WTC11 (cell line): ENCODE measurements around the gene GSK3B.

ENCODE experiments used
- ATF6 ChIP-seq: sonication (generic); formaldehyde crosslinking; IDR thresholded peaks from 2 replicates; pipeline ENCODE4 v1.8.1; 2023; ENCODE audit warnings: mild to moderate bottlenecking, missing genetic modification reagents
- CTCF ChIP-seq: fragments of 200-600 bp; IDR thresholded peaks from 2 replicates; pipeline ENCODE4 v1.8.0; 2022; ENCODE audit warnings: antibody characterized with exemption
- FOXP4 ChIP-seq: sonication (generic); formaldehyde crosslinking; IDR thresholded peaks from 2 replicates; pipeline ENCODE4 v1.8.0; 2022; ENCODE audit warnings: mild to moderate bottlenecking, missing genetic modification reagents
- IRF1 ChIP-seq: sonication (generic); formaldehyde crosslinking; IDR thresholded peaks from 2 replicates; pipeline ENCODE4 v1.8.0; 2023; ENCODE audit warnings: missing genetic modification reagents
- IRF2 ChIP-seq: sonication (generic); formaldehyde crosslinking; IDR thresholded peaks from 2 replicates; pipeline ENCODE4 v1.8.0; 2022; ENCODE audit warnings: low read depth, missing genetic modification reagents, borderline replicate concordance
- NR2C2 ChIP-seq: sonication (generic); formaldehyde crosslinking; IDR thresholded peaks from 2 replicates; pipeline ENCODE4 v1.8.0; 2022; ENCODE audit warnings: mild to moderate bottlenecking, missing genetic modification reagents
- SMAD4 ChIP-seq: sonication (generic); formaldehyde crosslinking; IDR thresholded peaks from 2 replicates; pipeline ENCODE4 v1.8.0; 2022; ENCODE audit warnings: mild to moderate bottlenecking, missing genetic modification reagents
- SP1 ChIP-seq: sonication (generic); formaldehyde crosslinking; conservative IDR thresholded peaks from 2 replicates; pipeline ENCODE4 v1.8.1; 2022; ENCODE audit warnings: missing genetic modification reagents
- TEAD4 ChIP-seq: sonication (generic); formaldehyde crosslinking; IDR thresholded peaks from 2 replicates; pipeline ENCODE4 v1.8.0; 2022; ENCODE audit warnings: mild to moderate bottlenecking, missing genetic modification reagents
- TP53 ChIP-seq: sonication (generic); formaldehyde crosslinking; IDR thresholded peaks from 2 replicates; pipeline ENCODE4 v1.8.1; 2023; ENCODE audit warnings: mild to moderate bottlenecking, missing genetic modification reagents
- ZBTB21 ChIP-seq: sonication (generic); formaldehyde crosslinking; IDR thresholded peaks from 2 replicates; pipeline ENCODE4 v1.8.1; 2023; ENCODE audit warnings: mild to moderate bottlenecking, missing genetic modification reagents, borderline replicate concordance
- TF ChIP-seq, protein P1 (sequence below): sonication (generic); formaldehyde crosslinking; IDR thresholded peaks from 2 replicates; pipeline ENCODE4 v1.8.1; 2022; ENCODE audit warnings: low read depth, missing genetic modification reagents, borderline replicate concordance
- TF ChIP-seq, protein P2 (sequence below): sonication (generic); formaldehyde crosslinking; IDR thresholded peaks from 2 replicates; pipeline ENCODE4 v1.8.0; 2022; ENCODE audit warnings: mild to moderate bottlenecking, missing genetic modification reagents
- TF ChIP-seq, protein P3 (sequence below): sonication (generic); formaldehyde crosslinking; IDR thresholded peaks from 2 replicates; pipeline ENCODE4 v1.8.1; 2022; ENCODE audit warnings: mild to moderate bottlenecking, moderate library complexity, missing genetic modification reagents

DNA sequence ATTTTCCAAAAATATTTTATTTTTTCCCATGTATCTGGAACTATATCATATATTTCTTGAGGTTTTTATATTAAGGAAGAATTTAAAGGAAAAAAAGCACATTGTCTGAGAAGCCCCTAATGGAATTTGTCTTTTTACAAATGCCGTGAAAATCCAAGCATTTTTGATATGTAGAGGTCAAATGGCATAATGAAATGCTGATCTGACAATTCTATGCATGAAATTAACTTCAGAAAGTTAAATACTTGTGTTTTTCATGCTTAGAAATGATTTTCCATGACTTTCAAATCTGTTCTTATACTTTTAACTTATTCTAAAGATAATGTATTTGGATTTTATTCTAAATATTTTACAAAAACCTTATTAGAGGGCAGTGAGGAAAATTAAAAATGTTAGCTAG, 193.1 kb downstream of the GSK3B start:
- TF ChIP-seq IRF2 (CRISPR knock-in tag) (no peak), CTCF (no peak), SMAD4 (no peak), ATF6 (CRISPR knock-in tag) (no peak), IRF1 (CRISPR knock-in tag) (no peak), TEAD4 (no peak), TP53 (no peak), FOXP4 (no peak), ZBTB21 (CRISPR knock-in tag) (no peak), NR2C2 (CRISPR knock-in tag) (no peak), SP1 (no peak)
- TF ChIP-seq, protein P1, sequence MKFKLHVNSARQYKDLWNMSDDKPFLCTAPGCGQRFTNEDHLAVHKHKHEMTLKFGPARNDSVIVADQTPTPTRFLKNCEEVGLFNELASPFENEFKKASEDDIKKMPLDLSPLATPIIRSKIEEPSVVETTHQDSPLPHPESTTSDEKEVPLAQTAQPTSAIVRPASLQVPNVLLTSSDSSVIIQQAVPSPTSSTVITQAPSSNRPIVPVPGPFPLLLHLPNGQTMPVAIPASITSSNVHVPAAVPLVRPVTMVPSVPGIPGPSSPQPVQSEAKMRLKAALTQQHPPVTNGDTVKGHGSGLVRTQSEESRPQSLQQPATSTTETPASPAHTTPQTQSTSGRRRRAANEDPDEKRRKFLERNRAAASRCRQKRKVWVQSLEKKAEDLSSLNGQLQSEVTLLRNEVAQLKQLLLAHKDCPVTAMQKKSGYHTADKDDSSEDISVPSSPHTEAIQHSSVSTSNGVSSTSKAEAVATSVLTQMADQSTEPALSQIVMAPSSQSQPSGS (CRISPR knock-in tag) = no peak
- TF ChIP-seq, protein P2, sequence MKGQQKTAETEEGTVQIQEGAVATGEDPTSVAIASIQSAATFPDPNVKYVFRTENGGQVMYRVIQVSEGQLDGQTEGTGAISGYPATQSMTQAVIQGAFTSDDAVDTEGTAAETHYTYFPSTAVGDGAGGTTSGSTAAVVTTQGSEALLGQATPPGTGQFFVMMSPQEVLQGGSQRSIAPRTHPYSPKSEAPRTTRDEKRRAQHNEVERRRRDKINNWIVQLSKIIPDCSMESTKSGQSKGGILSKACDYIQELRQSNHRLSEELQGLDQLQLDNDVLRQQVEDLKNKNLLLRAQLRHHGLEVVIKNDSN = no peak
- TF ChIP-seq, protein P3, sequence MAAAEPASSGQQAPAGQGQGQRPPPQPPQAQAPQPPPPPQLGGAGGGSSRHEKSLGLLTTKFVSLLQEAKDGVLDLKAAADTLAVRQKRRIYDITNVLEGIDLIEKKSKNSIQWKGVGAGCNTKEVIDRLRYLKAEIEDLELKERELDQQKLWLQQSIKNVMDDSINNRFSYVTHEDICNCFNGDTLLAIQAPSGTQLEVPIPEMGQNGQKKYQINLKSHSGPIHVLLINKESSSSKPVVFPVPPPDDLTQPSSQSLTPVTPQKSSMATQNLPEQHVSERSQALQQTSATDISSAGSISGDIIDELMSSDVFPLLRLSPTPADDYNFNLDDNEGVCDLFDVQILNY = no peak
